NB4 (cell line): ENCODE results near the gene CTNNA3.

ENCODE experiments used
- DNase-seq: peaks from one replicate; pipeline ENCODE4 v3.0.0; 2010; ENCODE audit warnings: low read depth
- H3K4me3 ChIP-seq: one replicate; pipeline ENCODE4 v1.5.1; 2011; ENCODE audit warnings: mild to moderate bottlenecking, low read depth, low read length, moderate library complexity
- MAX ChIP-seq: IDR thresholded peaks from 2 replicates; pipeline ENCODE4 v1.6.1; 2011; ENCODE audit warnings: low read depth, low read length
- MYC ChIP-seq: IDR thresholded peaks from 2 replicates; pipeline ENCODE4 v1.6.1; 2011; ENCODE audit warnings: low read depth, low read length
- POLR2A ChIP-seq: IDR thresholded peaks from 2 replicates; pipeline ENCODE4 v1.6.1; 2011; ENCODE audit warnings: mild to moderate bottlenecking; ENCODE audit not compliant: insufficient read length; ENCODE audit errors: extremely low read depth
- TF ChIP-seq, protein P1 (sequence below): IDR thresholded peaks from one replicate; pipeline ENCODE4 v1.5.1; 2012; ENCODE audit warnings: low read depth, low read length

Gene CTNNA3

GRCh38 chr10:66837990-66838389, 858.0 kb downstream of the CTNNA3 start:
- no peak for DNase-seq
- TF ChIP-seq MYC (no peak), POLR2A (no peak), MAX (no peak)
- TF ChIP-seq, protein P1, sequence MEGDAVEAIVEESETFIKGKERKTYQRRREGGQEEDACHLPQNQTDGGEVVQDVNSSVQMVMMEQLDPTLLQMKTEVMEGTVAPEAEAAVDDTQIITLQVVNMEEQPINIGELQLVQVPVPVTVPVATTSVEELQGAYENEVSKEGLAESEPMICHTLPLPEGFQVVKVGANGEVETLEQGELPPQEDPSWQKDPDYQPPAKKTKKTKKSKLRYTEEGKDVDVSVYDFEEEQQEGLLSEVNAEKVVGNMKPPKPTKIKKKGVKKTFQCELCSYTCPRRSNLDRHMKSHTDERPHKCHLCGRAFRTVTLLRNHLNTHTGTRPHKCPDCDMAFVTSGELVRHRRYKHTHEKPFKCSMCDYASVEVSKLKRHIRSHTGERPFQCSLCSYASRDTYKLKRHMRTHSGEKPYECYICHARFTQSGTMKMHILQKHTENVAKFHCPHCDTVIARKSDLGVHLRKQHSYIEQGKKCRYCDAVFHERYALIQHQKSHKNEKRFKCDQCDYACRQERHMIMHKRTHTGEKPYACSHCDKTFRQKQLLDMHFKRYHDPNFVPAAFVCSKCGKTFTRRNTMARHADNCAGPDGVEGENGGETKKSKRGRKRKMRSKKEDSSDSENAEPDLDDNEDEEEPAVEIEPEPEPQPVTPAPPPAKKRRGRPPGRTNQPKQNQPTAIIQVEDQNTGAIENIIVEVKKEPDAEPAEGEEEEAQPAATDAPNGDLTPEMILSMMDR: no peak
- no peak overlapping the region for H3K4me3 ChIP-seq

DNA sequence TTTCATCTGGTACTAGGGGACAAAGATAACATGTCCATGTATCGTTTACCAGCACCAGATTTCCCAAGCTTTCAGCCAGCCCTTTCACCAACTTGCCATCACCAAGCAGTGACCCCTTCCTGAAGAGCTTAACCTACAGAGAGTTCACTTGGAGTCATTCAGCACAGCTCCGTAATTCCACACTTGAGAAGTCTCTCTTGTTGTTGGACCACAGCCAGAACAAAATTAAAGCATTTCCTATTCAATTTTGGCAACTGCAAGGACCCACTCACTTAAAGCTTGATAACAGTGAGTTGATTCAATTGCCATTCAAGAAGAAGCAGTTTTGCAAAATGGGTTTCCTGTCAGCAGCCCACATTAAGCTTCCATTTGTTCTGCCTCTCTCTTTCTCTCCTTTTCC, 858.7 kb downstream of the CTNNA3 start:
- TF ChIP-seq MAX: no peak
- TF ChIP-seq, protein P1: no peak
- TF ChIP-seq POLR2A: no peak
- no peak for TF ChIP-seq MYC
- DNase-seq: no peak
- H3K4me3 ChIP-seq: no peak overlapping the region

DNA sequence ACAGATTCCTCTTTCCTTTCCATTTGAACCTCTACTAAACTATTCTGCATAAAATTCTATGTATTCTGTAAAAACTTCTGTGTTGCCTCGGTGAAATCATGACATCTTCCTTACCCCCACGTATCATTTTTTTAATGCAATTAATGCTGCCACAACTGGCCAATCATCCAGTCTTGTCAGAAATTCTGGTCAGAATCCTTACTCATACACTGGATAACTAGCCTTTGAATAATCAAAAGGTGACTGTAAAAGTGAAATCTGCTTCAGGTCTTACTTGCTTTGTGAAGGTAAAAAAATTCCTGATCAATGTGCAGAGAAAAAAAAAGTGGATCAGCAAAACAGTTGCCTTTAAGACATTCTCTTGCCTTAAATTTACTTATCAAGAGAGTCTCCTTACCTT, 859.2 kb downstream of the CTNNA3 start:
- H3K4me3 ChIP-seq: no peak overlapping the region
- TF ChIP-seq MAX (no peak), MYC (no peak), POLR2A (no peak)

DNA sequence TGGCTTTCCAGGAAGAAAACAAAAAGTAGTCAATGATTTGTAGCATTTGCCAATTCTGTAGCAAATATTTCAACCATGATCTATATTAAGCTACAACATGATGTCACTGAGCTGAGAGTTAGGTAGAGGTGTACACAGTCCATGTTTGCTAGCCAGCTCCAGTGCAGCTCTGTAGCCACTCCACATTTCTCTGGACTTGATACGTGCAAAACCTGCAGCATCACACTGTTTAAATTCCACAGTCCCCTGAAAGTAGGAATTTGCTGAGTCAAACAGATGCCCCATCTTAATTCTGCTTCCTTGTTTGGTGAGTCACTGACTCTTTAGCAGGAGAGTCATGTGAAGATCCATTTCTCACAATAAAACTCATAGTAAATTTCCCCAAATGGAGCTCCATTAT, 859.9 kb downstream of the CTNNA3 start:
- no peak for DNase-seq
- no peak overlapping the region for H3K4me3 ChIP-seq
- no peak for TF ChIP-seq MYC
- no peak for TF ChIP-seq MAX
- no peak for TF ChIP-seq POLR2A
- TF ChIP-seq, protein P1: no peak

More for the DNA sequence above, 859.2 kb downstream of the CTNNA3 start:
- DNase-seq: no peak

GRCh38 chr10:66835400-66835799, 860.6 kb downstream of the CTNNA3 start:
- H3K4me3 ChIP-seq: no peak overlapping the region
- DNase-seq: no peak
- no peak for TF ChIP-seq POLR2A
- TF ChIP-seq, protein P1: no peak
- no peak for TF ChIP-seq MAX
- TF ChIP-seq MYC: no peak

DNA sequence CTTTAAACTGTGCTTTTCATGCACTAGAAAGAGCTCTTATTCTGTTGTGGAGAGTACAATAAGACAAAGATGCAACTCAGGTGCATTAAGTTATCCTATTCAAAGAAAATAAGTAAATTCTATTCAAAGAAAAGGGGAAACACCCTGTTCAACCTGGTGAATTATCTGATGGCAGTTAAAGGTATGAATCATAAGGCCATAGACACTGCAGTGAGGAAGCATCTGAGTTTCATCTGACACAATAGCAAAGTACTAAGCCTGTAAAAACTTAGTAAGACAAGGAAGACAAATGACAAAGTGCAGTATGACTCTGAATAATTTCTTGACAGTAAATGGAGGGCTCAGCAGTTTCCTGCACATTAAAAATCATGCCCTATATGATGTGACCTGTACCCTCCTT, 861.2 kb downstream of the CTNNA3 start:
- H3K4me3 ChIP-seq: no peak overlapping the region
- no peak for DNase-seq
- TF ChIP-seq MAX (no peak), MYC (no peak), POLR2A (no peak)
- TF ChIP-seq, protein P1: no peak

GRCh38 chr10:66833861-66834260, 862.1 kb downstream of the CTNNA3 start:
- DNase-seq: no peak
- no peak for TF ChIP-seq MAX
- TF ChIP-seq, protein P1: no peak
- TF ChIP-seq MYC: no peak
- TF ChIP-seq POLR2A: no peak
- no peak overlapping the region for H3K4me3 ChIP-seq
